Right atrium auricular region (tissue), 2 donors: ENCODE data around the gene PTPN14. TPM values are rescaled to one million over a fixed set of nuclear protein-coding genes. Genes with fewer than 3 reads are reported as not detected.
A peak's percentile ranks its signal among the peaks of the same experiment; 100 is the strongest.

ENCODE experiments used
- DNase-seq: peaks from one replicate; pipeline ENCODE4 v3.0.0-alpha.2; 2019; ENCODE audit warnings: low spot score
- H3K27ac ChIP-seq, 2 donors: fragments of 200-600 bp; sonication (generic); 1 replicate in 1 of 2; 2 replicates in 1 of 2; pipeline ENCODE4 v1.5.1; 2016 to 2019
- H3K27me3 ChIP-seq, 2 donors: fragments of 200-600 bp; sonication (generic); one replicate each; pipeline versions ENCODE4 v1.5.1 to v1.6.0; 2017 to 2019
- H3K36me3 ChIP-seq: fragments of 200-600 bp; sonication (generic); one replicate; pipeline ENCODE4 v1.5.1; 2016
- H3K4me1 ChIP-seq, 2 donors: fragments of 200-600 bp; sonication (generic); one replicate each; pipeline versions ENCODE4 v1.5.1 to v1.6.0; 2017 to 2019
- H3K4me3 ChIP-seq, 2 donors: fragments of 200-600 bp; sonication (generic); 1 replicate in 1 of 2; 2 replicates in 1 of 2; pipeline ENCODE4 v1.5.1; 2017 to 2019; ENCODE audit warnings: mild to moderate bottlenecking in 1 of 2, moderate library complexity in 1 of 2
- H3K9me3 ChIP-seq, 2 donors: fragments of 200-600 bp; sonication (generic); one replicate each; pipeline ENCODE4 v1.5.1; 2019
- CTCF ChIP-seq, 2 donors: fragments of 200-600 bp; sonication (generic); IDR thresholded peaks; one replicate each; pipeline ENCODE4 v1.5.1; 2019; ENCODE audit warnings: antibody characterized with exemption in 2 of 2
- total RNA-seq, 2 donors: library from RNA; depleted of rRNA; stranded (reverse); fragments of >200 nt; gene quantifications; one replicate each; pipeline ENCODE4 v1.1.0, GENCODE V29; 2016

The PTPN14 gene
- total RNA-seq, 2 donors from 2014 or later, result 8.4 to 27.2 TPM

GRCh38 chr1:214449371-214449770 is 102.0 kb downstream of the PTPN14 start:
- no peak overlapping the region for H3K27ac ChIP-seq
- DNase-seq, result no peak
- H3K4me3 ChIP-seq, result no peak overlapping the region
- peaks cover 0 to under 1% of the 10 kb centered on the region in 2 donors for H3K4me1 ChIP-seq
- no peaks in the 10 kb centered on the region for H3K9me3 ChIP-seq
- TF ChIP-seq CTCF (IDR thresholded peaks at IDR 0.05), result no peak
- H3K36me3 ChIP-seq, result no peaks in the 10 kb centered on the region
- H3K27me3 ChIP-seq, result no peaks in the 10 kb centered on the region

DNA sequence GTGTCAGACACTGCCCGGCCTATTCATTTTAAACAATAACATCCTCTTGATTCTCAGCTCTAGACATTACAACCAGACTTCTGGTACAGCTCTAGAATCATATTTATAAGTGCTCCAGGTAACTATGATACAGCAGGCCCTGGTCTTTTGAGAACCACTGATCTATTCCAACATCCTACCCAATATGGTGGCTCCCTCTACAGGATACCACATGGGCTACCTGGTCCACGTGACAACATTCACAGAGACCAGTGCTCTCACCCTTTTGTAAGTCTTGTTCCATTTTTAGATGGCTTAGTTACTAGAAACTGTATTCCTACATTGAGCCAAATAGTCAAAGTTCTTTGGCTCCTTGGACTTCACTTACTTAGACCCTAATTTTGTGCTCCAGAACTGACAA is 102.9 kb downstream of the PTPN14 start:
- H3K27me3 ChIP-seq, result no peaks in the 10 kb centered on the region
- no peak overlapping the region for H3K27ac ChIP-seq
- no peak overlapping the region for H3K4me3 ChIP-seq
- H3K9me3 ChIP-seq, result no peaks in the 10 kb centered on the region
- DNase-seq, result no peak
- no peaks in the 10 kb centered on the region for H3K36me3 ChIP-seq
- no peak for TF ChIP-seq CTCF (IDR thresholded peaks at IDR 0.05)
- no peaks in the 10 kb centered on the region for H3K4me1 ChIP-seq

GRCh38 chr1:214447557-214447871 is 103.9 kb downstream of the PTPN14 start:
- no peak for TF ChIP-seq CTCF (IDR thresholded peaks at IDR 0.05)
- no peaks in the 10 kb centered on the region for H3K4me1 ChIP-seq

GRCh38 chr1:214446772-214447556 is 104.4 kb downstream of the PTPN14 start:
- TF ChIP-seq CTCF (IDR thresholded peaks at IDR 0.05), result no peak
- no peak for DNase-seq
- Histone ChIP-seq H3K27ac (peak overlapping the region in 1 of 2 donors; percentile 12), H3K27me3 (no peaks in the 10 kb centered on the region), H3K9me3 (no peaks in the 10 kb centered on the region), H3K36me3 (no peaks in the 10 kb centered on the region), H3K4me1 (no peaks in the 10 kb centered on the region), H3K4me3 (no peak overlapping the region)

More at GRCh38 chr1:214447557-214447871, 103.9 kb downstream of the PTPN14 start:
- H3K27me3 ChIP-seq, result no peaks in the 10 kb centered on the region
- no peak overlapping the region for H3K27ac ChIP-seq
- no peaks in the 10 kb centered on the region for H3K9me3 ChIP-seq
- no peak overlapping the region for H3K4me3 ChIP-seq
- DNase-seq, result no peak
- H3K36me3 ChIP-seq, result no peaks in the 10 kb centered on the region

DNA sequence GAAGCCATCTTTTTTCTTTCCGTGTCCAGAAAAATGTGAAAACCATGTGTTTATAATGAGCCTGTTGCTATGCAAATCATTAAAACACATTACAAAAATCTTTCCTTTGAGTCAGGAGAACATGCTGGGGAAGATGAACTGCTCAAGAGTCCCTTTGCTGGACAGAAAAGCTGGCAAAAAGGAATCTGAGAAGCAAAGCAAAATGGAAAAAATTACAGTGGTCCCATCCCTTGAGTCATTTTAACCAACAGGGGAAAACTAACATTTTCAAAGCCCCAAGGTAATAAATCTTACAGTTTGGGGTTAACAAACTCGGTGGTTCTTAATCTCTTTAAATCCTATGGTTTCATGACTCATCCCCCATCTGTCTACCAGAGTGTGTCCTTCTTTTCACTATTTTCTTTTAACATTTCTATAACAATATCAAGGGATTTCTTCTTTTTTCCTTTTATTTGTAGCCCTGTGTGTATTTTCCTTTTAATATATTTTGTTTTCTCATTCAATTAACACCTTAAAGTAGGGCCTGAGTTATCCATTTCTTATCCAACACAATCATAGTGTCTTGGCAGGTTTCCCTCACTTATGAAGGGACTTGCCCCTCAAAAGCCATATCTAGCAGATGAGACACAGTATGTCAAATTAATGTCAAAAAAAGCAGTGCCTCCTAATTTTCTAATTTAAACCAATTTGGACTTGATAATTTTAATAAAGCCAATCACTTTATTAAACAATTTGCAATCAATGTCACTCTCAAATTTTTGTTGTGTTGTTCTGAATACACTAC is 105.4 kb downstream of the PTPN14 start:
- H3K27ac ChIP-seq, result peak overlapping the region in 1 of 2 donors; percentile 47
- no peak overlapping the region for H3K4me3 ChIP-seq
- no peaks in the 10 kb centered on the region for H3K4me1 ChIP-seq
- no peaks in the 10 kb centered on the region for H3K27me3 ChIP-seq
- TF ChIP-seq CTCF (IDR thresholded peaks at IDR 0.05), result no peak
- no peaks in the 10 kb centered on the region for H3K36me3 ChIP-seq
- no peak for DNase-seq
- no peaks in the 10 kb centered on the region for H3K9me3 ChIP-seq
